K562 (cell line): ENCODE measurements around the gene ARHGAP26. TPM values are rescaled to one million over a fixed set of nuclear protein-coding genes. Genes with fewer than 3 reads are reported as not detected.

Experiments used
- ATAC-seq: fragments of 200-7000 bp; cut with Tn5 transposase; 3 replicates; pipeline ENCODE4 v1.9.1; 2020; ENCODE audit warnings: moderate library complexity
- BruUV-seq: library from RNA; stranded (reverse); fragments of 400-500 nt; replicated peaks from 2 replicates; lab custom pipeline; 2021; lab: Mats Ljungman, UMichigan
- CTCF ChIA-PET: fragments of 300-600 bp; formaldehyde crosslinking; extraction: SDS; loops from one replicate; lab custom pipeline; 2021; ENCODE audit warnings: low intra/inter-chr PET ratio; lab: Yijun Ruan, JAX
- POLR2A ChIA-PET: fragments of 300-600, 350-650 bp; sonication (Branson Sonifier 250); formaldehyde crosslinking; extraction: SDS; loops from one replicate; lab custom pipeline; 2021; ENCODE audit warnings: antibody characterized with exemption, inconsistent platforms; lab: Yijun Ruan, JAX
- DNase-seq, 4 experiments: peaks; one replicate each; pipeline versions ENCODE4 v3.0.0 to v3.0.0-alpha.2; 2011 to 2018; ENCODE audit warnings: low spot score in 3 of 4, mixed read lengths in 3 of 4; ENCODE audit errors: extremely low read depth in 1 of 4
- FAIRE-seq: peaks from 2 replicates; lab custom pipeline; 2011; peaks lifted over from hg19 to GRCh38; lab: Jason Lieb, UNC
- H2AFZ ChIP-seq: 2 replicates; pipeline ENCODE4 v1.6.0; 2011; ENCODE audit warnings: low read depth, low read length, control low read depth, inconsistent platforms
- H3K27ac ChIP-seq: fragments of 200-600 bp; 3 replicates; pipeline ENCODE4 v1.8.0; 2011; ENCODE audit warnings: low read depth, mild to moderate bottlenecking, control low read depth, inconsistent platforms, low read length, moderate library complexity, mixed read lengths; ENCODE audit errors: extremely low read depth
- H3K27me3 ChIP-seq, 2 experiments: fragments of 300-600 bp in 1 of 2; 2 replicates in 1 of 2; 3 replicates in 1 of 2; pipeline versions ENCODE4 v1.6.0 to v1.8.0; 2011; ENCODE audit warnings: inconsistent platforms in 2 of 2, low read length in 2 of 2, mild to moderate bottlenecking in 1 of 2, mixed read lengths in 1 of 2, moderate library complexity in 1 of 2; ENCODE audit not compliant: control insufficient read depth in 2 of 2, insufficient read depth in 2 of 2
- H3K36me3 ChIP-seq: fragments of 300-600 bp; 3 replicates; pipeline ENCODE4 v1.8.0; 2011; ENCODE audit warnings: mild to moderate bottlenecking, low read length, inconsistent platforms; ENCODE audit not compliant: control insufficient read depth, insufficient read depth
- H3K4me1 ChIP-seq, 2 experiments: fragments of 200-600 bp in 1 of 2; replicated peaks in 1 of 2; 2 replicates in 1 of 2; 3 replicates in 1 of 2; pipeline versions ENCODE4 v1.5.1 to v1.8.0; 2011; ENCODE audit warnings: inconsistent platforms in 2 of 2, low read length in 2 of 2, mild to moderate bottlenecking in 1 of 2, mixed read lengths in 1 of 2, moderate library complexity in 1 of 2; ENCODE audit not compliant: control insufficient read depth in 2 of 2, insufficient read depth in 2 of 2
- H3K4me2 ChIP-seq: 2 replicates; pipeline ENCODE4 v1.6.1; 2011; ENCODE audit warnings: low read length, control low read depth, inconsistent platforms, mixed read lengths; ENCODE audit not compliant: insufficient read depth
- H3K4me3 ChIP-seq: fragments of 200-600 bp; sonication (generic), shearing (Covaris generic); 2 replicates; pipeline ENCODE4 v1.5.1; 2016; ENCODE audit warnings: control low read depth, inconsistent platforms
- H3K79me2 ChIP-seq: fragments of 200-600 bp; 3 replicates; pipeline ENCODE4 v1.8.0; 2011; ENCODE audit warnings: low read length, inconsistent platforms; ENCODE audit not compliant: control insufficient read depth, insufficient read depth
- H3K9ac ChIP-seq, 2 experiments: 2 replicates each; pipeline versions ENCODE4 v1.6.0 to v1.6.1; 2011; ENCODE audit warnings: low read depth in 2 of 2, low read length in 2 of 2, control low read depth in 1 of 2, inconsistent platforms in 1 of 2, mild to moderate bottlenecking in 1 of 2, mixed read lengths in 1 of 2; ENCODE audit not compliant: insufficient read depth in 1 of 2
- H3K9me1 ChIP-seq: one replicate; pipeline ENCODE4 v1.6.0; 2011; ENCODE audit warnings: inconsistent platforms, mild to moderate bottlenecking, low read length, moderate library complexity; ENCODE audit not compliant: control insufficient read depth, insufficient read depth
- H3K9me3 ChIP-seq: replicated peaks from 2 replicates; pipeline ENCODE4 v1.5.1; 2011; ENCODE audit warnings: low read depth, low read length, inconsistent platforms; ENCODE audit not compliant: control insufficient read depth, insufficient read depth
- H4K20me1 ChIP-seq: replicated peaks from 2 replicates; pipeline ENCODE4 v1.6.1; 2011; ENCODE audit warnings: low read length, inconsistent platforms, mixed read lengths; ENCODE audit not compliant: control insufficient read depth, insufficient read depth
- FOXO4 ChIP-seq: fragments of 450-650 bp; formaldehyde crosslinking; IDR thresholded peaks from 2 replicates; pipeline ENCODE4 v1.4.0; 2020; ENCODE audit warnings: mild to moderate bottlenecking, moderate library complexity
- GTF2B ChIP-seq: IDR thresholded peaks from 2 replicates; pipeline ENCODE4 v1.6.1; 2011; ENCODE audit not compliant: insufficient read length; ENCODE audit errors: extremely low read depth
- HDGF ChIP-seq: fragments of 450-650 bp; IDR thresholded peaks from 2 replicates; pipeline ENCODE4 v1.6.1; 2016
- HINFP ChIP-seq: fragments of 450-650 bp; conservative IDR thresholded peaks from 2 replicates; pipeline ENCODE4 v1.6.1; 2016; ENCODE audit warnings: missing genetic modification characterization, low read depth, mild to moderate bottlenecking, control low read depth, missing compliant biosample characterization
- LCOR ChIP-seq: sonication (generic); formaldehyde crosslinking; IDR thresholded peaks from 2 replicates; pipeline ENCODE4 v1.8.0; 2022; ENCODE audit warnings: mild to moderate bottlenecking, missing genetic modification reagents
- PYGO2 ChIP-seq: fragments of 450-650 bp; IDR thresholded peaks from 2 replicates; pipeline ENCODE4 v1.6.1; 2016; ENCODE audit warnings: mild to moderate bottlenecking, missing genetic modification characterization, moderate library complexity, missing compliant biosample characterization
- U2AF2 ChIP-seq: fragments of 200-400 bp; formaldehyde crosslinking; optimal IDR thresholded peaks from 2 replicates; pipeline ENCODE3; 2017; ENCODE audit warnings: low read depth, mild to moderate bottlenecking, low read length
- WHSC1 ChIP-seq: IDR thresholded peaks from one replicate; pipeline ENCODE4 v1.6.1; 2012; ENCODE audit warnings: low read length, control low read depth, inconsistent platforms
- ZBTB7A ChIP-seq: IDR thresholded peaks from 2 replicates; pipeline ENCODE4 v1.6.1; 2011; ENCODE audit warnings: low read depth, mild to moderate bottlenecking, low read length, moderate library complexity, borderline replicate concordance; ENCODE audit not compliant: control insufficient read depth
- ZFP36 ChIP-seq: fragments of 150-350 bp; IDR thresholded peaks from 2 replicates; pipeline ENCODE4 v1.6.1; 2018; ENCODE audit warnings: low read length, low read depth; ENCODE audit not compliant: partially characterized antibody
- ZNF445 ChIP-seq: fragments of 250-450 bp; sonication (Bioruptor Pico); IDR thresholded peaks from 2 replicates; pipeline ENCODE4 v1.4.0; 2020; ENCODE audit warnings: low read depth, mild to moderate bottlenecking, moderate library complexity
- WGBS: fragments of 100-300 bp; shearing (Covaris generic); methylation state at CpG from one replicate; pipeline ENCODE4 v1.1.6; 2016; ENCODE audit warnings: low coverage, mixed read lengths; ENCODE audit not compliant: insufficient coverage; ENCODE audit errors: missing lambda C conversion rate; 5-methylcytosine and 5-hydroxymethylcytosine counted together
- in situ Hi-C: fragments of 300-500 bp; cut with MboI; formaldehyde crosslinking; loops from 4 replicates; pipeline ENCODE4 v1.15.0; 2018; ENCODE audit warnings: inconsistent platforms, mixed read lengths
- intact Hi-C: fragments of 100-400 bp; cut with micrococcal nuclease; formaldehyde crosslinking; loops from 2 replicates; pipeline ENCODE4 v1.14.2; 2022
- polyA plus RNA-seq, 8 experiments: library from polyadenylated mRNA; depleted of rRNA in 4 of 8; stranded (reverse) in 5 of 8; unstranded in 3 of 8; fragments of >200 nt; fragmentation: Nextera tagmentation in 2 of 8; fragmentation: Illumina TruSeq in 1 of 8; extraction: Ambion mirVana in 2 of 8; extraction: Trizol in 1 of 8; gene quantifications; 2 replicates each; pipeline versions ENCODE4 v1.2.1 to v1.2.3, GENCODE V29; 2011 to 2014; ENCODE audit warnings: inconsistent platforms in 1 of 8, missing spikeins in 1 of 8
- total RNA-seq, 7 experiments: library from RNA; depleted of rRNA in 6 of 7; stranded (reverse); fragments of >200 nt in 6 of 7; fragmentation: Illumina TruSeq in 2 of 7; extraction: Trizol in 2 of 7; gene quantifications; 2 replicates each; pipeline versions ENCODE4 v1.2.1 to v1.2.3, GENCODE V29; 2011 to 2021; ENCODE audit warnings: low replicate concordance in 1 of 7

ARHGAP26 gene
- total and polyA plus RNA-seq, 9 of the 15 experiments (the other 6 are each of a cell fraction or from before 2014, with no cell fraction given): 0.13 to 1.1 (median 0.55) TPM

GRCh38 chr5:142789206-142789605, 19.0 kb downstream of the ARHGAP26 start:
- ChIA-PET POLR2A (no interaction called here), CTCF (no interaction called here)
- H3K27ac ChIP-seq: no peak overlapping the region
- FAIRE-seq: no peak
- H3K9ac ChIP-seq: no peak overlapping the region
- in situ Hi-C loops: no loop called here
- no peak overlapping the region for H3K4me2 ChIP-seq
- 0% methylated on average over 1 of the region's 1 CpG for WGBS
- H4K20me1 ChIP-seq: no peaks in the 10 kb centered on the region
- no peak overlapping the region for H2AFZ ChIP-seq
- H3K9me3 ChIP-seq: no peaks in the 10 kb centered on the region
- H3K79me2 ChIP-seq: no peaks in the 10 kb centered on the region
- DNase-seq: no peak
- TF ChIP-seq ZFP36 (no peak), U2AF2 (no peak)
- intact Hi-C loops: no loop called here
- no peaks in the 10 kb centered on the region for H3K9me1 ChIP-seq
- peaks cover 13 to 21% of the 10 kb centered on the region in 2 experiments; a peak in 4 of 5 replicates for H3K27me3 ChIP-seq
- H3K4me1 ChIP-seq: no peaks in the 10 kb centered on the region
- H3K4me3 ChIP-seq: no peak overlapping the region
- no peaks in the 10 kb centered on the region for H3K36me3 ChIP-seq
- no TSS peak for BruUV-seq
- no peak for ATAC-seq

- Histone ChIP-seq H3K4me3 (no peak overlapping the region), H3K9me1 (no peaks in the 10 kb centered on the region), H4K20me1 (no peaks in the 10 kb centered on the region), H3K36me3 (no peaks in the 10 kb centered on the region), H3K27me3 (peaks cover 13 to 16% of the 10 kb centered on the region in 2 experiments; a peak in 3 of 5 replicates), H3K4me1 (no peaks in the 10 kb centered on the region), H3K9me3 (no peaks in the 10 kb centered on the region), H3K4me2 (no peak overlapping the region), H3K9ac (no peak overlapping the region), H3K79me2 (no peaks in the 10 kb centered on the region), H2AFZ (no peak overlapping the region), H3K27ac (no peak overlapping the region)
- FAIRE-seq (no peak), ATAC-seq (no peak), DNase-seq (no peak)
- in situ Hi-C loops (no loop called here), intact Hi-C loops (no loop called here)
- POLR2A ChIA-PET: interaction anchor here (0.6 kb wide), 1 partner anchor 32 kb away, joined by 3 read pairs; no protein-coding TSS in a partner anchor
- whole genome bisulfite sequencing: 0% methylated on average over 7 of the region's 7 CpGs
- no TSS peak for BruUV-seq
- CTCF ChIA-PET: no interaction called here
- TF ChIP-seq LCOR (CRISPR knock-in tag) (no peak), HINFP (tag) (no peak), HDGF (no peak), FOXO4 (CRISPR knock-in tag) (no peak), WHSC1 (no peak), GTF2B (no peak), ZBTB7A (no peak), ZNF445 (CRISPR knock-in tag) (no peak), PYGO2 (tag) (no peak)
These were observed 22.1 kb downstream of the ARHGAP26 start for GRCh38 chr5:142792012-142792864.
